Adrenal gland (tissue), 12 donors: Measurements from ENCODE around the gene PRKAR1B. TPM values are rescaled to one million over a fixed set of nuclear protein-coding genes. Genes with fewer than 3 reads are reported as not detected.

ENCODE experiments used
- DNase-seq, 7 donors: peaks; one replicate each; pipeline ENCODE4 v3.0.0-alpha.2; 2019 to 2020
- H3K27ac ChIP-seq, 5 donors: fragments of 200-600 bp; sonication (generic) in 4 of 5; 1 replicate in 3 of 5; 2 replicates in 2 of 5; pipeline versions ENCODE4 v1.5.1 to v1.8.0; 2016 to 2020; ENCODE audit warnings: mild to moderate bottlenecking in 1 of 5
- H3K27me3 ChIP-seq: fragments of 200-600 bp; 2 replicates; pipeline ENCODE4 v1.8.0; 2021
- H3K36me3 ChIP-seq, 2 donors: fragments of 200-600 bp; replicated peaks in 1 of 2; 1 replicate in 1 of 2; 2 replicates in 1 of 2; pipeline versions ENCODE4 v1.5.1 to v1.8.0; 2018 to 2022
- H3K4me1 ChIP-seq, 2 donors: fragments of 200-600 bp; replicated peaks in 1 of 2; 1 replicate in 1 of 2; 2 replicates in 1 of 2; pipeline versions ENCODE4 v1.5.1 to v1.8.0; 2018 to 2021
- H3K4me3 ChIP-seq, 4 donors: fragments of 200-600 bp; sonication (generic) in 3 of 4; one replicate each; pipeline ENCODE4 v1.5.1; 2016 to 2018
- H3K9me3 ChIP-seq, 3 donors: fragments of 200-600 bp; sonication (generic) in 1 of 3; replicated peaks in 1 of 3; 1 replicate in 2 of 3; 2 replicates in 1 of 3; pipeline versions ENCODE4 v1.5.1 to v1.8.0; 2016 to 2021
- CTCF ChIP-seq, 6 experiments: fragments of 450-650 bp in 4 of 6; fragments of 200-600 bp in 2 of 6; sonication (generic) in 1 of 6; IDR thresholded peaks; 1 replicate in 5 of 6; 2 replicates in 1 of 6; pipeline versions ENCODE4 v1.5.1 to v1.8.0; 2016 to 2021; ENCODE audit warnings: antibody characterized with exemption in 6 of 6, mild to moderate bottlenecking in 2 of 6, moderate library complexity in 1 of 6
- POLR2A ChIP-seq, 2 donors: fragments of 450-650 bp; IDR thresholded peaks; one replicate each; pipeline ENCODE4 v1.6.1; 2017; ENCODE audit warnings: antibody characterized with exemption in 2 of 2, mild to moderate bottlenecking in 2 of 2, moderate library complexity in 1 of 2
- WGBS, 4 donors: extraction: QIAGEN DNeasy Blood & Tissue Kit in 2 of 4; methylation state at CpG; one replicate each; pipeline versions ENCODE4 v1.1.5 to v1.1.7; 2013 to 2017; 5-methylcytosine and 5-hydroxymethylcytosine counted together
- intact Hi-C, 2 donors: fragments of 100-400 bp; cut with DNase I; formaldehyde crosslinking; loops; one replicate each; pipeline versions ENCODE4 v1.14.1 to v1.15.0; 2022 to 2023
- polyA plus RNA-seq, 3 donors: library from polyadenylated mRNA; stranded (reverse); fragments of 200-250 nt in 2 of 3; fragments of 350-450 nt in 1 of 3; fragmentation: Illumina TruSeq in 1 of 3; extraction: RNeasy Lipid Tissue Mini Kit (QIAGEN cat#74804) in 1 of 3; gene quantifications; one replicate each; pipeline ENCODE4 v1.2.3, GENCODE V29; 2013 to 2014
- total RNA-seq, 9 donors: library from RNA; depleted of rRNA in 4 of 9; stranded (reverse); fragments of >200 nt in 4 of 9; fragments of 120-200 nt in 1 of 9; fragmentation: NEBNext Ultra II Directional in 1 of 9; extraction: Animal tissue kit (Norgen Biotek cat#: 25700) in 1 of 9; gene quantifications; one replicate each; pipeline versions ENCODE4 v1.1.0 to v1.2.4, GENCODE V29; 2013 to 2023
- donor health status: healthy with polysubstance abuse.
- donor health status: Bipolar disorder and iron deficiency.
- donor health status: DM: yes; HTN: yes; CAD: no.
- donor health status: DM: no; HTN: no; CAD: no.
- donor health status: DM: no; HTN: no; CAD: no.
- donor health status: DM: yes; HTN: yes; CAD: no.

The PRKAR1B gene
- total and polyA plus RNA-seq, 12 donors: 5.2 to 21.5 (median 11.7) TPM

GRCh38 chr7:666454-667292 is 60.4 kb downstream of the PRKAR1B start:
- 89 to 99% (median 98%) methylated on average over 5 to 7 of the region's 7 CpGs for WGBS, 4 donors
- TF ChIP-seq POLR2A (IDR thresholded peaks at IDR 0.05): no peak
- TF ChIP-seq CTCF (IDR thresholded peaks at IDR 0.05): no peak
- peaks cover 0 to 14% of the 10 kb centered on the region in 2 donors for H3K4me1 ChIP-seq
- DNase-seq: no peak
- no peak overlapping the region for H3K4me3 ChIP-seq
- peak overlapping the region in 2 of 5 donors; percentile 46 to 74 for H3K27ac ChIP-seq
- H3K36me3 ChIP-seq: no peaks in the 10 kb centered on the region
- H3K9me3 ChIP-seq: no peaks in the 10 kb centered on the region
- H3K27me3 ChIP-seq: no peaks in the 10 kb centered on the region
- intact Hi-C loops: no loop called here

GRCh38 chr7:665736-666453 is 61.2 kb downstream of the PRKAR1B start:
- Histone ChIP-seq H3K4me3 (no peak overlapping the region), H3K9me3 (no peaks in the 10 kb centered on the region), H3K4me1 (peaks cover 0 to 14% of the 10 kb centered on the region in 2 donors), H3K27me3 (no peaks in the 10 kb centered on the region), H3K27ac (peak overlapping the region in 2 of 5 donors; percentile 46 to 74), H3K36me3 (no peaks in the 10 kb centered on the region)
- 67 to 81% (median 75%) methylated on average over 12 to 35 of the region's 35 CpGs for WGBS, 4 donors
- DNase-seq: peak in 1 of 7 donors; percentile 79
- intact Hi-C loops: no loop called here
- TF ChIP-seq CTCF (IDR thresholded peaks at IDR 0.05) (peak in 1 of 6 experiments; percentile 19), POLR2A (IDR thresholded peaks at IDR 0.05) (no peak)

GRCh38 chr7:664997-665735 is 61.9 kb downstream of the PRKAR1B start:
- Histone ChIP-seq H3K27me3 (no peaks in the 10 kb centered on the region), H3K27ac (peak overlapping the region in 2 of 5 donors; percentile 61 to 74), H3K4me3 (no peak overlapping the region), H3K4me1 (peaks cover 0 to 14% of the 10 kb centered on the region in 2 donors), H3K36me3 (no peaks in the 10 kb centered on the region), H3K9me3 (no peaks in the 10 kb centered on the region)
- TF ChIP-seq POLR2A (IDR thresholded peaks at IDR 0.05) (no peak), CTCF (IDR thresholded peaks at IDR 0.05) (no peak)
- 74 to 86% (median 78%) methylated on average over 11 to 20 of the region's 20 CpGs for WGBS, 4 donors
- DNase-seq: no peak
- intact Hi-C loops: no loop called here

- no peak for DNase-seq
- Histone ChIP-seq H3K4me3 (no peak overlapping the region), H3K27me3 (no peaks in the 10 kb centered on the region), H3K27ac (peak overlapping the region in 1 of 5 donors; percentile 74), H3K4me1 (peaks cover 0 to 14% of the 10 kb centered on the region in 2 donors), H3K9me3 (no peaks in the 10 kb centered on the region), H3K36me3 (no peaks in the 10 kb centered on the region)
- WGBS, 4 donors: 94 to 97% (median 95%) methylated on average over 5 to 7 of the region's 7 CpGs
- intact Hi-C loops: no loop called here
- TF ChIP-seq POLR2A (IDR thresholded peaks at IDR 0.05) (no peak), CTCF (IDR thresholded peaks at IDR 0.05) (no peak)
Observed at GRCh38 chr7:664402-664775, 62.7 kb downstream of the PRKAR1B start.
